ENCODE data around the gene MSH5.
A peak's percentile ranks its signal among the peaks of the same experiment; 100 is the strongest.
"Not testable (repeated sequence)": the region's sequence is repeated elsewhere in the genome, so short reads cannot be mapped to it uniquely, and the experiment has no call there.

The MSH5 gene

DNA sequence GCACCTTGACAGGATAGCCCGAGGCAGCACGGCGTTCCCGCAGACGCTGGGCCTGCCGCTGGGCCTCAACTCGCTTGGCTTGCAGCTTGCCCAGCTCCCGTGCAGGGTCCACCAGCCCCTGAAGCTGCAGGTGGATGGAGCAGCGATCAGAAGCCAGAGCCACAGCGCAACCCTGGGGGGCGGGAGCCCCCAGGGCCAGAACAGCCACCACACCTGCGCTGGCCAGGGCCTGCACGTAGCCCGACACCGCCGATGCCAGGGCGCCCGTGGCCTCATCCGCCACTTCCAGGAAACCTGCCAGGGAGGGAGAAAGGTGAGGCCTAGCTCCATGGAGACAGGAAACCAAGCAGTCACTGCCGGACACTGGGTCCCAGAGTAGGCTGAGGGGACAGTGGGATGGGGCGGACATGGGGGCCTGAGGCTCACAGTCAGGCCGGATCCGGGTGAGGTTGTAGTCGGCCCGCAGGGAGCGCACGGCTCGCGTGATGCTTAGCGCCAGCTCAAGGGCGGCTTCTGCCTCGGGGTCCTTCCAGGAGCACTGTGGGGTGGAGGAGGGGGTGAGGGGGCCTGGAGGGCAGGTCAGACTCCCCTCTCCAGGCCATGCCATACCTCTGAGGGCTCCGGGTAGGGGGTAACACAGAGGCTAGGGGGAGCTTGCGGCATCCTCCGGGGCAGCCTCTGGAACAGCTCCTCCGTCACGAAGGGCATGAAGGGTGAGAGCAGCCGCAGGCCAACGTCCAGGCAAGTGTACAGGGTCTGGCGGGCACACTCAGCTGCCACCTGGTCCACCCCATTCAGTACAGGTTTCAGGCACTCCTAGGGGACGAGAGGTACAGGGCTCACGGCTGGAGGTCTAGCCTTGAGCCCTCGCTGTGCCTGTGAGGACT is 39.4 kb downstream of the MSH5 start:
- no peak for DNase-seq (ENCODE audit: low read depth, low spot score)

- DNase-seq (ENCODE audit: low read depth, low spot score) = no peak
Measured at GRCh38 chr6:31779908-31780307, 40.1 kb downstream of the MSH5 start.

GRCh38 chr6:31780507-31781243 is 40.9 kb downstream of the MSH5 start:
- no peak for DNase-seq (ENCODE audit: low read depth, low spot score)

DNA sequence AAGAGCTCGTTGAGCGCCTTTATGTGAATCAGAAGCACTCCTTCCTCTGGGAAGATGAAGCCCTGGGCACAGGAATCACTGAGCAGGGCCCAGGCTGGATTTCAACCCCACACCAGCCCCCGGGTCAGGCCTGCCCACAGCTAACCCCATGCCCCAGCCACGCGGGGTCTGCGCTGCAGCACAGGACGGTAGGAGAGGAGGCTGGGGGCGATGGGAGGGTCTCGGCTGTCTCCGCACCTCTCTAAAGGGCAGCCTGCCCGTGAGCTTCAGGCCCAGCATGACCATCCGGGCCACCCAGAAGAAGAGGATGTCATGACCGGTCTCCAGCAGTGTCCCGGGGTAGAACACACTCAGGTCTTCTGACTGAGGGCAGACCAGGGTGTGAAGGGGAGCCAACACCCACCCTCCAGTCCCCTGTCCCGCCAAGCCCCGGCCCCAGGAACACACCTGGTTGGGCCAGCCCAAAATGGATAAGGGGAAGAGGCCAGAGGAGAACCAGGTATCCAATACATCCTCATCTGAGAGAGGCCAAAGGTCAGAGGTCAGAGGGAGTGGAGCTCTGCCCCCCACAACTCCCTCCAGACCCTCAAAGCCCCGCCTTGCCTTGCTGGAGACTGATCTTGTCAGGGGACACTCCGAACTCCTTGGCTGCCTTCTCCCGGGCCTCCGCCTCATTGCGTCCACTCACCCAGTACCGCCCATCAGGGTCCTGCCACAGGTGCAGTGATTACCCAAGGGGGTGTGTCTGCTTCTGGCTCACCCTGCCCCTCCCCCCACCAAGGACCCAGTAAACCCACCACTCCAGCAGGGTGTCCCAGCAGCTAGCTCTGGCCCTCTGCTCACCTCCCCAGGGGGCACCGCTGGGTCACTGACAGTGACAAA is 41.7 kb downstream of the MSH5 start:
- DNase-seq (ENCODE audit: low read depth, low spot score) = no peak

GRCh38 chr6:31782126-31782855 is 42.5 kb downstream of the MSH5 start:
- no peak for DNase-seq (ENCODE audit: low read depth, low spot score)

DNA sequence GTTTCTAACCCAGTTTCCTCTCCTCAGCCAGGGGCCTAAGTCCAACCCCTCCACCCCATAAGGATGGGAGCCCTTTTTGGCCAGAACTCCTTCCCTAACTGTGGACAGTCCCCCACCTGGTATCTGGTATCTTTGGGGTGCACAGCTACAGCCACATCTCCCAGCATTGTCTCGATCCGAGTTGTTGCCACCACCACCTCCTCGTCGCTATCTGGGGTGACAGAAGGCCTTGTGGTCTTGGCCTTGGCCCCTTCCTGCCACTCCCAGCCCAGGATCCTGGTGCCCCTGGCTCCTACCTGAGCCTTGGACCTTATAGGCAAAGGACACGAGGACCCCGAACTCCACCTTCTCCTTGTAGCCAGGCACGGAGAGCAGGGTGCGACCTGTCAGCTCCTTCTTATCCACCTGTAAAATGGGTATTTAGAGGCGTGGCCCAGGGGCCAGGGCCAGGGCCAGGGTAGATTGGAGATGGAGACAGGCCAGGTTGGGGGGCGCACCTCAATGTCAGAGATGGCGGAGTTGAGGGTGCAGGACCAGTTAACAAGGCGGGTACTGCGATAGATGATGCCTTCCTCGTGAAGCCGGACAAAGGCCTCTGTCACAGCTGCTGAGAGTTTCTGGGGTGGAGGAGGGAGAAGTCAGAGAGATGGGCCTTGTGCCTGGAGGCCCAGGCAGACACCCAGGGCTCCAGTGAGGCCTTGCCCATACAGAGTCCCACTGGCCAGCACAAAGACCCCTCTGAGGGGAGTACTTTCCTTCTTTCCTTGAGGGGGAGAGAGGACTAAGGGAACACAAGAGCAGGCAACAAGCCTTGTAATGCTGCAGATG is 44.5 kb downstream of the MSH5 start:
- DNase-seq (ENCODE audit: low read depth, low spot score) = no peak

DNA sequence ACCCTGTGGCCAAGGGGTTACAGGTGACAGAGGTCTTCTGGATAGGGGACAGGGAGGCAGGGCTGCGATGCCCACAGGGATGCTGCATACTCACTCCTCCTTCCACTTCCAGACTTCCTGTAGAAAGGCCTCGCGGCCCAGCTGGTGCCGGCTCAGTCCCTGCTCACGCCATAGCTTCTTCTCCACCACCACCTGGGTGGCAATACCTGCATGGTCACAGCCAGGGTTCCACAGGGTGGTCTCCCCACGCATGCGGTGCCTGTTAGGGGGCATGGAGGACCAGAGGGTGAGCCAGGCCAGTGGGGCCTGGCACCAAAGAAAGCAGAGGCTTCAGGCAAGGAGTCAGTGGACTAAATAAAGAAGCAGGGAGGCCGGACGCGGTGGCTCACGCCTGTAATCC is 45.7 kb downstream of the MSH5 start:
- DNase-seq (ENCODE audit: low read depth, low spot score) = no peak

DNA sequence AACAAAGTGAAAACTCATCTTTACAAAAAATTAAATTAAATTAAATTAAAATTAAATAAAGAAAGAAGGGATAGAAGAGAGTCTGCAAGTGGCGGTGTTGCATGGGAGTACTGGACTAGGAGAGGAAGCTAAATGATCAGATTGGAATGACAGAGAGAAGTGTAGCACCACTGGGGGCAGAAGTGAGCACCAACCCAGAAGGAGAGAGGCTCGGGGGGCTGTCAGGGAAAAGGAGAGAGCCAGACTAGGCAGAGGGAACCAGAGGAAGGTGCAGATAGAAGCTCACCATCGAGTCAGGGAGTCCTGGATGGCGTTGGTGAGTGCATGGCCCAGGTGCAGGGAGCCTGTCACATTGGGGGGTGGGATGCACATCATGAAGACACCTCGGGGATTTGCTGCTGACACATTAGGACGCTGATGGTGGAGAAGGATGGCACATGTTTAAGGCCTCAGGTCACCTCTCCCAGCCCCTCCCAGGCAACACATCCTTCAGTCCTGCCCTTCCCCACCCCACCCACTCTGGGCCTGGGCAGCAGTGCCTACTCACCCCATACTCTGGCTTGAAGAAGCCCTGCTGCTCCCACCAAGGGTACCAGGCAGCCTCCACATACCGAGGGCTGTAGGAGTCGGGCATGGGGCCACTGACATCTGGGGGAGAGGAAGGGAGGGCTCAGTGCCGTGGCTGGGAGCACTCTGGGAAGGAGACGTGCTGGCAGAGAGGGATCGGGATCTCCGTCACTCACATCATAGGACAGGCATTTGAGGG is 51.7 kb downstream of the MSH5 start:
- no peak for DNase-seq (ENCODE audit: low read depth, low spot score)

GRCh38 chr6:31792090-31792374 is 52.2 kb downstream of the MSH5 start:
- DNase-seq (ENCODE audit: low read depth, low spot score) = no peak

- no peak for DNase-seq (ENCODE audit: low read depth, low spot score)
Measured at GRCh38 chr6:31792761-31793171, 53.0 kb downstream of the MSH5 start.

- not testable (repeated sequence) for DNase-seq (ENCODE audit: low read depth, low spot score)
Measured at GRCh38 chr6:31793927-31794245, 54.1 kb downstream of the MSH5 start.

- DNase-seq (ENCODE audit: low read depth, low spot score) = no peak
Measured at GRCh38 chr6:31794294-31794865, 54.6 kb downstream of the MSH5 start.

- DNase-seq (ENCODE audit: low read depth, low spot score) = no peak
Measured at GRCh38 chr6:31794866-31795615, 55.2 kb downstream of the MSH5 start.

DNA sequence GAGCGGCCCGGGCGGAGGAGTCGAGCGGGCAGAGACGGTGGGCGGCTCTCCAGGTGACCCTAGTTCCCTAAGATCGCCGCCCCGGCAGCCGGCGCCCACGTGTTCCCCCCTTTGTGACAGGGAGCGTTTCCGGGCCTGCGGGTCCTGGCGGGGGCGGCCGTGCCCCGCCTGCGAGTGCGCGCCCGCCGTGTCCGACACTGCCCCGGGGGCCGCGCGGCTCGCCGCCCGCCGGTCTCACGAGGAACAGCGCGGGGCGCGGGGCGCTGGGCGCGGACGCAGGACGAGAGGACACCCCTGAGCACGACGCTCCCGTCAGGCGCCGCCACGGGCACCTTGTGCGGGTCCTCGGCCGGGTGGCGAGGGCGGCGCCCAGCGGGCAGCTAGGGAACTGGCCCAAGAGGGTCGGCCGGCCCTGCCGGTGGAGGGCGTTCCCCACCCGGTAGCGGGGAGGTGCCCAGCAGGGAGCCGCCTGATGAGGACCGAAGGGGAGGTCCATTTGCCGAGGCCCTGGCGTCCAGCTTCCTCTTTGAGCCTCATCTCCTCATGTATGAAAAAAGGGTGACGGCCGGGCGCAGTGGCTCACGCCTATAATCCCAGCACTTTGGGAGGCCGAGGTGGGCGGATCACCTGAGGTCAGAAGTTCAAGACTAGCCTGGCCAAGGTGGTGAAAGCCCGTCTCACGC is 56.0 kb downstream of the MSH5 start, which contains the start of gene VARS1:
Gene VARS1, minus strand, starts transcription at position 137 of the 683 bp plus-strand sequence. CDS start 535 bp downstream, outside the sequence.
- peak; percentile 52 for DNase-seq (ENCODE audit: low read depth, low spot score)

- DNase-seq (ENCODE audit: low read depth, low spot score) = no peak
Measured at GRCh38 chr6:31796993-31797385, 57.2 kb downstream of the MSH5 start.

GRCh38 chr6:31797588-31797987 is 57.8 kb downstream of the MSH5 start:
- DNase-seq (ENCODE audit: low read depth, low spot score) = no peak

DNA sequence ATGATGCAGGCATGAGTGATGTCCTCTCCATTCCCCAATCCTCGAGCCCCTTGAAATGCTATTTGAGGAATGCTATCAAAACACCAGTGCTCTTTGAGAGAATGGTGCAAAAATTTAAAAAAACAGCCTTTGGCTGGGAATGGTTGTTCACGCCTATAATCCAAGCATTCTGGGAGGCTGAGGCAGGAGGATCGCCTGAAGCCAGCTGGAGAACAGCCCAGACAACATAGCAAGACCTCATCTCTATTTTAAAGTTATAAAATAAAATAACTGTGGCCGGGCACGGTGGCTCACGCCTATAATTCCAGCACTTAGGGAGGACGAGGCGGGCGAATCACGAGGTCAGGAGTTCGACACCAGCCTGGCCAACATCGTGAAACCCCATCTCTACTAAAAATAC is 60.0 kb downstream of the MSH5 start:
- DNase-seq (ENCODE audit: low read depth, low spot score) = no peak
